IPS-NIHi7 (cell line): ENCODE measurements around the gene PSRC1.
A peak's percentile ranks its signal among the peaks of the same experiment; 100 is the strongest.

Source experiments
- DNase-seq: peaks from one replicate; pipeline ENCODE4 v3.0.0; 2012; ENCODE audit warnings: mixed read lengths; ENCODE audit errors: extremely low spot score

PSRC1 gene

DNA sequence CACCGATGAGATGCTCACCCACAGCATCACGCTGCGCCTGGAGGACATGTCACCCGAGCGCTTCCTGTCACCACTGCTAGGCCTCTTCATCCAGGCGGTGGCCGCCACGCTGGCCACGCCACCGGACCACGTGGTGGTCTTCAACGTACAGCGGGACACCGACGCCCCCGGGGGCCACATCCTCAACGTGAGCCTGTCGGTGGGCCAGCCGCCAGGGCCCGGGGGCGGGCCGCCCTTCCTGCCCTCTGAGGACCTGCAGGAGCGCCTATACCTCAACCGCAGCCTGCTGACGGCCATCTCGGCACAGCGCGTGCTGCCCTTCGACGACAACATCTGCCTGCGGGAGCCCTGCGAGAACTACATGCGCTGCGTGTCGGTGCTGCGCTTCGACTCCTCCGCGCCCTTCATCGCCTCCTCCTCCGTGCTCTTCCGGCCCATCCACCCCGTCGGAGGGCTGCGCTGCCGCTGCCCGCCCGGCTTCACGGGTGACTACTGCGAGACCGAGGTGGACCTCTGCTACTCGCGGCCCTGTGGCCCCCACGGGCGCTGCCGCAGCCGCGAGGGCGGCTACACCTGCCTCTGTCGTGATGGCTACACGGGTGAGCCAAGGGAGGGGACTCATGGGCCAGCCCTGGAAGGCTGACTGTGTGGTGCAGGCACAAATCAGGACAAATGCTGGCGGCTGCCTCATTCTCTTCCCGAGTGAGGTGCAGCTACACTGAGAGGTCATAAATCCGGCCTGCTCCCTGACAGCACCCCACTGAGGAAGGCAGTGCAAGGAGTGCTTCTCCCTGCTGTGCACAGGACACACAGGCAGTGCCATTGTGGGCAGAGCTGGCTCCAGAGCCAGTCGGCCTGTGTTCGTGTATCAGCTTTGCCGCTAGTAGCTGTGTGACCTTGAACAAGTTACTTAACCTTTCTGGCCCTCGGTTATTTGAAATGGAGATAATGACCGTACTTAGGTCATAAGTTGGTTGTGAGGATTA is 24.2 kb downstream of the PSRC1 start:
- DNase-seq, result no peak

DNA sequence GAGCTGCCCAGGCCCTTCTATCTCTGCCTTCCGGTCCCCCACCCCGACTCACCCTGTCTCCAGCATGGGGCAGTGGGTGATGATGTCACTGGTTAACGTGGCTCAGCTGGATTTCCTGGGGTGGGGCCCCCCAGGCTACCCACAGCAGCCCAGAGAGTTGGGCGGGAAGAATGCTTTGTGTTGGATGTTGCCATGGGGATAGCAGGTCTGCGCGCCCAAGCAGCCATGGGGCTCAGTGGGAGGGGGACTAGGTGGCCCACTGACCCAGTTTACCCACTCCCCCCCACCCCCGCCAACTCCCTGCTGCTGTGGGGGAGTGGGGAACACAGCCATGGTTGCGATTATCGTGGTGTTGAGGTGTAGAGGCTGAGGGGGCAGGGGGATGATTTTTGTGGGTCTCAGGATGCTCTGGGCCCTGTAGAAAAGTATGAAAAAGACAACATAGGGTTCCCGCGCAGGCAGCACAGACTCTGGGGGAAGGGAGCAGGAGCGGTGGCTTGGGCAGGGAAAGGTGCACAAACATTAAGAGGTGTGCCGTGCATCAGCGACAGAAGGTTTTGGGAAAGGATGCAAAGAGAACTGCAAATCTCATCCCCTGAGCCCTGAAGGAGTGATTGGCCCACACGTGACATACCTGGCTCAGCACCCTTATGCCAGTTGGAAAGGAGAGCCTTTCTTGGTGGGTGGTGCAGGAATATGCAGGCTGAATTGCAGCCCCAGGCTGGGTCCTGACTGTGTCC is 25.1 kb downstream of the PSRC1 start:
- no peak for DNase-seq

DNA sequence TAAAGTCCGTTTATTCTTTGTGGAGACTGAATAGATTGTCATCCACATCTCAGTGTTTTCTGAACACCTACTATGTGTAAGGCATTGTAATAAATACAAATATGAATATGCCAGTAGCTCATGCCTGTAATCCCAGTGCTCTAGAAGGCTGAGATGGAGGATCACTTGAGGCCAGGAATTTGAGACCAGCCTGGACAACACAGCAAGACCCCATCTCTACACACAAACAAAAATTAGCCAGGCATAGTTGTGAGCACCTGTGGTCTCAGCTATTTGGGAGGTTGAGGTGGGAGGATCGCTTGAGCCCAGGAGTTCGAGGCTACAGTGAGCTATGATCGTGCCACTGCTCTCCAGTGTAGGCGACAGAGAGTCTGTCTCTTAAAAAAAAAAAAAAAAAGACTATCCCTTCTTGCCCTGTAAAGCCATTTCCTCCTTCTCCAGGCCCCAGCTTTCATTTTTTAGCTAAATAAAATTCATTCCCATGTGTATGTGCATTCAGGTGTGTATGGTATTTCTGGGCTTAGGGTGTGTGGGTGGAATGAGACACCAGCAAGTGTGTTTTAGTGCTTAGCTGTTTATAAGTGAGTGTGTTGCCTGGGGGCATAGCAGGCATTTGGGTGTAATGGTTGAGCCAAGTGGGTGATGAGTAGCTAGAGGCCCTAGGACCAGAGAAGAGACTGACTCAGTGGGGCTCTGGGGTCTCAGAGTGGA is 25.8 kb downstream of the PSRC1 start:
- DNase-seq, result no peak

DNA sequence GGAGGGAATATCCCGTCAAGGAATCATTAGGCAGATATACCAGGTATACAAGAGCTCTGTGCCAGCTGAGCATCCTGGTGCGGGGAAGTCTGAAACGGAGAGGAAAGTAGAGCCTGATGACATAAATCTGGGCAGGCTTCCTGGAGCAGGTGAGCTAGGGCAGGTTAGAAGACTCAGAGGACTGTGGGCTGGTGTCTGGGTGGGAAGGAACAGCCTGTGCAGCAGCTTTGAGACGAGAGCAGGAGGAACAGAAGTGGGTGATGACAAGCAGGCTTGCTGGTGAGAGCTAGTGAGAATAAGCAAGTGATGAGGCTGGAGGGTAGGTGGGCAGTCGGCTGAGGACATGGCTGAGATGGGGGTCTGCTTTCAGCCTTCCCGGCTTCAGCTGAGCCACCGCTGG is 26.9 kb downstream of the PSRC1 start:
- DNase-seq, result no peak

DNA sequence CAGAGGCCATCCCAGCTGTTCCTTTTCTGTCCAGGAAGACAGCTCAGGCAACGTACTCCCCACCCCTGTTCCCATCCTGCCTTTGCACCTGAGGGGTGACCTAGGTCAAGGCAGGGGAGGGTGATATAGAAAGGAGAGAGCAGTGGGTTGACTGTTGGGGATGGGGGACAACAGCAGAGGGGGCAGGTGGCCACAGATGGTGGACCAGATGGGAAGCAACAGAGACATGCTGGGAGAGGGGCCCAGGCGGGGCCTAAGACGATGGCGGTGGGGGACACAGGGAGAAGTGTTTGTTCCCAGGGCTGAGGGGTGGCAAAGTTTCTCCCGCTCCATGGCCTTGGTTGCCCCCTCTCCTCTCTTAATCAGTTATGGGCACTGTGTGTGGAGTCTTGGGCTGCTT is 27.3 kb downstream of the PSRC1 start:
- DNase-seq, result no peak

DNA sequence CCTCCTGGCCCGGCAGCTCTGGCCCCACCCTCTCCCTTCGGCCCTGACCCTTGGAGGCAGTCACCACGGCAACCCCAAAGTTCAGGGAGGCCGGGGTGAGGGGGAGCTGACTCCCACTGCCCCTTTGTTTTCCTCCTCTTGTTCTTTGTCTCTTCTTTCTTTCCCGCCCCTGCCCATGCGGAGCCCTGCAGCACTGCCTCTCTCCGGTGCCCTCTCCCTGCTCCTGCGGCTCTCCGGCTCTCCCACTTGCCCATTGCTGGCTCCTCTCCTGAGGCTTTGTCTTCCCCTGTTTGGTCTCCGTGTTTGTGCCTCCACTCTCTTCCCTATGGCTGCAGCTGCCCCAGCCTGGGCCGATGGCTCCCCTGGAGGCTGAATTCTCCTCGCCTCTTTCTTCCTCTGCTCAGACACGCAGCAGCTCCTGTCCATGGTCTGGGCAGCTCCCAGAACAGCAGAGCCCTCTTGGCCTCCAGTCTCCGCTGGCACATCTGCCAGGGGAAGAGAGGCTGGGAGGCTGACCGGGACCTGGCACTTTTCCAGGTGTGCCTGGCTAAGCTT is 27.8 kb downstream of the PSRC1 start:
- peak; percentile 40 for DNase-seq

DNA sequence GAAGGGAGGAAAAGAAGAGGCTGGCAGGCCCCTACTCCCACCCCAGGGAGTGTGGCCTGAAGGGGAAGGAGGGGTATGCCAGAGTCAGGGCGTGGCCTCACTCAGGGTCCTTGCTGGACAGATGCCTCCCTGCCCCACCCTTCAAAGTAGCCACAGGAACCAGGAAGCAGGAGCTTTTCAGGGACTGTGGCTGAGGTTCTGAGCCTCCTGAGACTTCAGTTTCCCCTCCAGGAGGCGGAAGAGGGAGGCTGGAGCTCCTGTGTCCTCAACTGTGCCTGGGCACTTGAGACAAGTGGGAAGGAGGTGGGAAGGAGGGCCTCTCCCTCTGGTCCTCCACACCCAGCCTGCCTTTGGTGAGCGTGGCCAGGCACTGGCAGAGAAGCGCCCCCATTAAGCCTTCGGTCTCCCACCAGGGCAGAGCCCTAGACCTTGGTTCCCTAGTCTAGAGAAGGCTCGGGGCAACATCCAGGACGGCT is 28.3 kb downstream of the PSRC1 start:
- DNase-seq, result no peak

DNA sequence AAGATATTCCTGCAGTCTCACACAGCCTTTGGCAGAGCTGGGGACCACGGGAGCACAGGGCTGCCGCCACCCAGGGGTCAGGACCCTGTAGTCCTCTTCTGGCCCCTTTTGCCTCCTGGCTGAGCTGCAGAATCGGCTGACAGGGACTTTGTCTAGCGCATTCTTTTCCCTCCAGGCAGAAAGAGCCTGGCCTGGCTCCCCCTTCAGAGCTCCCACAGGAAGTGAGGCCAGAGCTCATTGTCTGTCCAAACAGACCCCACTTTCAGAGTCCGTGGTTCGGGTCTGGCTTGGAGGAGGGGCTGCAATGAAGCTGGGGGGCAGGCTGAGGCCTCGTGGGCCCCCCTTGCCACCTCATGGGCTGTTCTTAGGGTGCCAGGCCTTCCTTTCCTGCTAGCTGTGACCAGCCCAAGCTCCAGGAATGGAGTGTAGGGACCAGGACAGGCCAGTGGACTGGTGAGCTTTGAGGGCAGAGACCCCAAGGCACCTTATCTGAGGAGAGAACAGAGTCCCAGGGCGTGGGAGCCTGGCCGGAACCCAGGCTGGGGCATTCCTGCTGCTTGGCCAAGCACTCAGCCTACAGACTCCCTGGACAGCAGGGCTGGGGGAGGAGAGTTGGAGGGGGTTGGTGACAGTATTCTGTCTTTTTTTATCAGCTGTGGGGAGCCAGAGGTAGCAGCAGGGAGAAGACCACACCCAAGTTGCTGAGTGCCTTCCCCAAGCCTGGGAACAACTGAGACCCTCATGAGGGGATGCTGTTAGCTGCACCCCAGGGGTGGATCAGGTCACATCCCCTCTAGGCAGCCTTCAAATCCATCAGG is 28.9 kb downstream of the PSRC1 start:
- peak; percentile 58 for DNase-seq

DNA sequence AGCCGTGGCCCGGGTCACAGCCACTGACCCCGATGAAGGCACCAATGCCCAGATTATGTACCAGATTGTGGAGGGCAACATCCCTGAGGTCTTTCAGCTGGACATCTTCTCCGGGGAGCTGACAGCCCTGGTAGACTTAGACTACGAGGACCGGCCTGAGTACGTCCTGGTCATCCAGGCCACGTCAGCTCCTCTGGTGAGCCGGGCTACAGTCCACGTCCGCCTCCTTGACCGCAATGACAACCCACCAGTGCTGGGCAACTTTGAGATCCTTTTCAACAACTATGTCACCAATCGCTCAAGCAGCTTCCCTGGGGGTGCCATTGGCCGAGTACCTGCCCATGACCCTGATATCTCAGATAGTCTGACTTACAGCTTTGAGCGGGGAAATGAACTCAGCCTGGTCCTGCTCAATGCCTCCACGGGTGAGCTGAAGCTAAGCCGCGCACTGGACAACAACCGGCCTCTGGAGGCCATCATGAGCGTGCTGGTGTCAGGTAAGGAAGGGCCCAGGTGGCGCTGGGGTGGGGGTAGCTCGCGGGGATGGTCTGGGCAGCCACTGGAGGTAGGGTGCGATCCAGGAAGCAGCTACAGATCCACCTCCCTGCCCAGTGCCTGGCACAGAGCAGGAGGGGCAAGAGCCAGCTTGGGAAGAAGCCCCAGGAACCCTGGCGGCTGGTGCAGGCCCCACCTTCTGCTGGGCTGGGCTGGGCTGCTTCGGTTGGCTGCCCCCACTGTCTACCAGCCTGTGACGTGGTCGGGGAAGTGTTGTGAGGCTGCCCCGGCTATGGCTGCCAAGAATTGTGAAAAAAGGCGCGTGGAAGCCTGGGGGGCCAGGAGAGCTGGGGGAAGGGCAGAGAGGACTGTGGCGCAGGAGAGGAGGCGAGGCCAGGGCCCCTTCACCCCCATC is 29.8 kb downstream of the PSRC1 start:
- no peak for DNase-seq

DNA sequence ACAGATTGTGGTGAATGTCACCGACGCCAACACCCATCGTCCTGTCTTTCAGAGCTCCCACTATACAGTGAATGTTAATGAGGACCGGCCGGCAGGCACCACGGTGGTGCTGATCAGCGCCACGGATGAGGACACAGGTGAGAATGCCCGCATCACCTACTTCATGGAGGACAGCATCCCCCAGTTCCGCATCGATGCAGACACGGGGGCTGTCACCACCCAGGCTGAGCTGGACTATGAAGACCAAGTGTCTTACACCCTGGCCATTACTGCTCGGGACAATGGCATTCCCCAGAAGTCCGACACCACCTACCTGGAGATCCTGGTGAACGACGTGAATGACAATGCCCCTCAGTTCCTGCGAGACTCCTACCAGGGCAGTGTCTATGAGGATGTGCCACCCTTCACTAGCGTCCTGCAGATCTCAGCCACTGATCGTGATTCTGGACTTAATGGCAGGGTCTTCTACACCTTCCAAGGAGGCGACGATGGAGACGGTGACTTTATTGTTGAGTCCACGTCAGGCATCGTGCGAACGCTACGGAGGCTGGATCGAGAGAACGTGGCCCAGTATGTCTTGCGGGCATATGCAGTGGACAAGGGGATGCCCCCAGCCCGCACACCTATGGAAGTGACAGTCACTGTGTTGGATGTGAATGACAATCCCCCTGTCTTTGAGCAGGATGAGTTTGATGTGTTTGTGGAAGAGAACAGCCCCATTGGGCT is 30.6 kb downstream of the PSRC1 start:
- no peak for DNase-seq

DNA sequence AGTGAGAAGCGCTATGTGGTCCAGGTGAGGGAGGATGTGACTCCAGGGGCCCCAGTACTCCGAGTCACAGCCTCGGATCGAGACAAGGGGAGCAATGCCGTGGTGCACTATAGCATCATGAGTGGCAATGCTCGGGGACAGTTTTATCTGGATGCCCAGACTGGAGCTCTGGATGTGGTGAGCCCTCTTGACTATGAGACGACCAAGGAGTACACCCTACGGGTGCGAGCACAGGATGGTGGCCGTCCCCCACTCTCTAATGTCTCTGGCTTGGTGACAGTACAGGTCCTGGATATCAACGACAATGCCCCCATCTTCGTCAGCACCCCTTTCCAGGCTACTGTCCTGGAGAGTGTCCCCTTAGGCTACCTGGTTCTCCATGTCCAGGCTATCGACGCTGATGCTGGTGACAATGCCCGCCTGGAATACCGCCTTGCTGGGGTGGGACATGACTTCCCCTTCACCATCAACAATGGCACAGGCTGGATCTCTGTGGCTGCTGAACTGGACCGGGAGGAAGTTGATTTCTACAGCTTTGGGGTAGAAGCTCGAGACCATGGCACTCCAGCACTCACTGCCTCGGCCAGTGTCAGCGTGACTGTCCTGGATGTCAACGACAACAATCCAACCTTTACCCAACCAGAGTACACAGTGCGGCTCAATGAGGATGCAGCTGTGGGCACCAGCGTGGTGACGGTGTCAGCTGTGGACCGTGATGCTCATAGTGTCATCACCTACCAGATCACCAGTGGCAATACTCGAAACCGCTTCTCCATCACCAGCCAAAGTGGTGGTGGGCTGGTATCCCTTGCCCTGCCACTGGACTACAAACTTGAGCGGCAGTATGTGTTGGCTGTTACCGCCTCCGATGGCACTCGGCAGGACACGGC is 31.4 kb downstream of the PSRC1 start:
- no peak for DNase-seq

DNA sequence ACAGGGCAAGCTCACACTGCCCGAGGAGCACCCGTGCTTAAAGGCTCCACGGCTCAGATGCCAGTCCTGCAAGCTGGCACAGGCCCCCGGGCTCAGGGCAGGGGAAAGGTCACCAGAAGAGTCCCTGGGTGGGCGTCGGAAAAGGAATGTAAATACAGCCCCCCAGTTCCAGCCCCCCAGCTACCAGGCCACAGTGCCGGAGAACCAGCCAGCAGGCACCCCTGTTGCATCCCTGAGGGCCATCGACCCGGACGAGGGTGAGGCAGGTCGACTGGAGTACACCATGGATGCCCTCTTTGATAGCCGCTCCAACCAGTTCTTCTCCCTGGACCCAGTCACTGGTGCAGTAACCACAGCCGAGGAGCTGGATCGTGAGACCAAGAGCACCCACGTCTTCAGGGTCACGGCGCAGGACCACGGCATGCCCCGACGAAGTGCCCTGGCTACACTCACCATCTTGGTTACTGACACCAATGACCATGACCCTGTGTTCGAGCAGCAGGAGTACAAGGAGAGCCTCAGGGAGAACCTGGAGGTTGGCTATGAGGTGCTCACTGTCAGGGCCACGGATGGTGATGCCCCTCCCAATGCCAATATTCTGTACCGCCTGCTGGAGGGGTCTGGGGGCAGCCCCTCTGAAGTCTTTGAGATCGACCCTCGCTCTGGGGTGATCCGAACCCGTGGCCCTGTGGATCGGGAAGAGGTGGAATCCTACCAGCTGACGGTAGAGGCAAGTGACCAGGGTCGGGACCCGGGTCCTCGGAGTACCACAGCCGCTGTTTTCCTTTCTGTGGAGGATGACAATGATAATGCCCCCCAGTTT is 32.3 kb downstream of the PSRC1 start:
- no peak for DNase-seq

DNA sequence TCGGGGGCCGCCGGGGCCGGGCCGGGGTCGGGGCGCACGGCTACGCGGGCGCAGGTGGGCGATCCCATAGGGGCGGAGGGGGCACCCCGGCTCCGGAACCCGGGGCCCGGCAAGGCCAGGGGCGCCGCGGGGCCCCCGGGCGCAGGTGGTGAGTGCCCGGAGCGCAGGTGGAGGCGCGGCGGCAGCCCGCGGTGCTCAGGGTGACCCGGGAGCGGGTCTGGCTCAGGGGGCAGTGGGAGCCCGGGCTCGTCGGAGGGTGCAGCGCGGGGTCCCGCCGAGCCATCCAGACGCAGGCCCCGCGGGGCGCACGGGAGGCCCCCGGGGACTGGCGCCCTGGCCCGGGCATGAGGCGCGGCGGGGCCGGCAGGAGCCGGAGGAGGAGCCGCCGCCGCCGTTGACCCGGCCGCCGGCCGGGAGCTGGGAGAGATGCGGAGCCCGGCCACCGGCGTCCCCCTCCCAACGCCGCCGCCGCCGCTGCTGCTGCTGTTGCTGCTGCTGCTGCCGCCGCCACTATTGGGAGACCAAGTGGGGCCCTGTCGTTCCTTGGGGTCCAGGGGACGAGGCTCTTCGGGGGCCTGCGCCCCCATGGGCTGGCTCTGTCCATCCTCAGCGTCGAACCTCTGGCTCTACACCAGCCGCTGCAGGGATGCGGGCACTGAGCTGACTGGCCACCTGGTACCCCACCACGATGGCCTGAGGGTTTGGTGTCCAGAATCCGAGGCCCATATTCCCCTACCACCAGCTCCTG is 33.1 kb downstream of the PSRC1 start:
- peak; percentile 56 for DNase-seq

DNA sequence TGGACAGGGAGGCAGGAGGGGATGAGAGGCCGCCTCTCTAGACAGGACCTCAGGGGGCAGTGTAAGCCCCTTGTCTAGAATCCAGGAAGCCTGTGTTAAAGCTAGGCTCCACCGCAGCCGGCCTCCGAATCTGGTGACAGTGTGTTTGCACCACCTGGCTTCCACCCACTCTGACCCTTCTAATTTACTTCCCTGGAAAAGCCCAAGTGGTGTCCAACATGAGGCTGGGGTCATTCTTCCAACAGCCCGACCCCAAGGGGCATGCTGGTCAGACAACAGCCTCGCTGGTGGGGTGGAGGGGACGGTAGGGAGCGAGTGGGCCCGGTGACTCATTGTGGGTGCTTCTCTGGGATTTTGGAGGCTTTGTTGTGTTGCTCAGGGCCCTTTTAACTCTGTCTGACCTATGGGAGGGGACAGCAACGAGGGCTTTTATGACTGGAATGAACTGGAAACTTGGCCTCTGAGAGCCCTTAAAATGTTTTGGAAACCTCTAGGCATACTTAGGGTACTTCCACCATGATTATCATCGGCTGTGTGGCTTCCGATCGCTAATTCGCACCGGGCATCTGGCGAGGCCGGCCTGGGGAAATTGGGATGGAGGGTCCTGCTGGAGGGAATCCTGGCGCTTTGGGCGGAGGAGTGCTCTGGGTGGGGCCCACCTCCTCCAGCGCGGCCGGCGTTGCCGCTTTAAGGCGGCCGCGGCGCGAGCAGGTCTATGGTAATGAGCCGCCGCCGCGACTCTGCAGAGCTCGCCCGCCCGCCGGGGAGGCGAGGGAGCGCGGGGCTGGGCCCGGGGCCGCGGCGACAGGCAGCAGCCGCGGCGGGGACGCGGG is 33.9 kb downstream of the PSRC1 start, which contains the start of gene CELSR2:
CELSR2 (plus strand) TSS at position 743 of the 833 bp plus-strand sequence. CDS start 541 bp downstream, outside the sequence.
- peak; percentile 92 for DNase-seq

DNA sequence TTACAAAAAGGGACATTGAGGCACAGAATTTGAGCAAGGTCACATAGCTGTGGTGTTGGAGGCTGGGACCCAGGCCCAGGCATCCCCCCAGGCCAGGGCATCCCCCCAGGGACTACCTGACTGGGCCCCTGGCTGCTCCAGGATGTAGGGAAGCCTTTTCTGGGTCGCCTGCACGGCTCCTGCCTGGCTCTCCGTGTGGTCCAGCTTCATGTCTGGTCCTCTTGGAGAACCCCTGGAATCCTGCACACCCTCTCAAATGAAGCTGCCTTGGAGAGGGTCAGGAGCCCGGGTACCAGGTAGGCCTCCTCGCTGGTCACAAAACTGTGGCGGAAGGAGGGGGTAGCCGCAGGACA is 34.5 kb downstream of the PSRC1 start:
- no peak for DNase-seq
